NCI-H446 treated with DMSO at 0.1 percent for 48 hours (cell line): ENCODE measurements around the gene NOL12.
"Not testable (repeated sequence)": the region's sequence is repeated elsewhere in the genome, so short reads cannot be mapped to it uniquely, and the experiment has no call there.

Experiments
- DNase-seq: peaks from one replicate; lab custom pipeline; 2025; lab: John Stamatoyannopoulos, UW

NOL12 gene, protein sequence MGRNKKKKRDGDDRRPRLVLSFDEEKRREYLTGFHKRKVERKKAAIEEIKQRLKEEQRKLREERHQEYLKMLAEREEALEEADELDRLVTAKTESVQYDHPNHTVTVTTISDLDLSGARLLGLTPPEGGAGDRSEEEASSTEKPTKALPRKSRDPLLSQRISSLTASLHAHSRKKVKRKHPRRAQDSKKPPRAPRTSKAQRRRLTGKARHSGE

DNA sequence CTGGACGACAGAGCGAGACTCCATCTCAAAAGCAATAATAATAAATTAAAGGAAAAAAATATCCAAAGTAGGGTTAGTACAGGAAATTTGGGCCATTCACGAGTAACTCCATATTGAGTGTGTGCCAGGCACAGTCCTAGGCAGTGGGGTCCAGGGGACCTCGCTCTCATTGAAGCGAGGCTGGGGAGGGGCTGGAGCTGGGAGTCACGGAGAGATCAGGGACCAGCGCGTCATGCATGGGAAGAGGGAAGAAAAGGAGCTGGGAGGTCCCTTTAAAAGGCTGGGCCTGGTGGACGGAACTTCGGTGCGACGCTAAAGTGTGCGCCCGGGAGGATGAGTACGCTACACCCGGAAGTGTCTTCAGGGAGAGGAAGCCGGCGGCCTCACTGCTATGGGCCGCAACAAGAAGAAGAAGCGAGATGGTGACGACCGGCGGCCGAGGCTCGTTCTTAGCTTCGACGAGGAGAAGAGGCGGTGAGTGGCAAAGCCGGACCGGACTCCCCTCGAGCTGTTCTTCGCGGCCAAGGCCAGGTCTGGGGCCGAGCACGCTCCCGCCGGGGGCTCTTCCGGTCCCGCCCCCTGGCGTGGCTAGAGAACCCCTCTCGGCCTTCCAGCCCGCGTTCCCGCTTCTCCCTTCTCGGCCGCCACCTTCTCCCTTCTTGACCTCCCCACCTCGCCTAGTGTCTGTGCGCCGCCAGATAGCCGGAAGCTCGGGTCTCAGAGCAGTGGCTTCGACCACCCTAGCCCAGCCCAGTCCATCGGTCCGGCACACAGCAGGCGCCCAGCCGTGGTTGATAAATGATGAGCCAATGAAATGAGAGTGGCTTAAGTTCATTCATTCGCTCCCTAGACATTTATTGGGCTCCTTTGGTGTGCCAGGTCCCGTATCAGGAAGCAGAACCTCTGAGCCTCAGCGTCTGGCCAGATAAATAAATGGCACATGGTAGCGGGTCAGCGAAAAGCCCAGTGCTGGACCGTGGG lies at the start of gene NOL12:
Gene NOL12 (plus strand): TSS at position 342 of the 981 bp plus-strand sequence. CDS start 50 bp downstream, at position 392.
- DNase-seq: peak; percentile 70

DNA sequence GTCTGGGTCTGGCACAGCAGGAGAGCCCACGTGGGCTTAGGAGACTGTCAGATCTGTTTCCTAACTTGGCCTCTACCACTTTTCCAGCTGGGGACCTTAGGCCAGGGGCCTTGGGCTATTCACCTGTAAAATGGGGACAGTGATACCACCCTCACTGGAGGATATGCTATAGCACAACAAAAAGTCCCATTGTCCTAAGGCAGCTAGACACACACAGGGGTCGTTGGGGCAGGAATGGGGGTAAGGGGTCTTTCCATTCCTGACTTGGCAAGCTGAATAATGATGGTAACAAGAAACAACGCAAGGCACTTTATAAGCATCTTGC lies 49.2 kb upstream of the NOL12 start:
- DNase-seq: no peak

DNA sequence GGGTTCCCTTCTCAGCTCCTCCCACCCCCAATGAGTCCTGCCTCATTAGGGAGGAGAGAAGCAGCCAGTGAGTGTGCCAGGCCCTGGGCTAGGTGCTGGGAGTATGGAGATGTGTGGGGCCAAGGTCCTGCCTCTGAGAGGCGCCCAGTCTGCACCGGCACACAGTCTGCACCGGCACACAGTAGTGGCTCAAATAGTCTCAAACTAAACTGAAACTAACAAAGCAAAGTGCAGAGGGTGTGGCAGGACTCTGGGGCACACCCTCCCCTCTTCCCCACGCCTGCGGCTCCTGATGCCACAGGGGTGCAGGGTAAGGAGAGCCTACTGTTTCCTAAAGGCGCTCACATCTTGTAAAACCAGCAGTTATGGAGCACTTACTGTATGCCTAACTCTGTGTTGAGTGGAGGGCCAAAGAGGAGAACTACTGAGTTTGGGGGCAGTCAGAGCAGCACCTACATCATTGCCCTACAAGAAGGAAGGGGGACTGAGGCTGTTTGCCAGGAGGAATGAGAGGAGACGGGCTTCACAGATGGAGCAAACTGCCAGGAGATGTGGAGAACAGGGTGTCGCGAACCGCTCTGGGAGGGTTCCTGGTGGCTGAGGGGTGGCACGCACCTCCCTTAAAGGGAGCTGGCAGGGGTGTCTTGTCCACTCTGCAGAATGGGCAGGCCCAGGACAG lies 47.6 kb upstream of the NOL12 start:
- DNase-seq: no peak

DNA sequence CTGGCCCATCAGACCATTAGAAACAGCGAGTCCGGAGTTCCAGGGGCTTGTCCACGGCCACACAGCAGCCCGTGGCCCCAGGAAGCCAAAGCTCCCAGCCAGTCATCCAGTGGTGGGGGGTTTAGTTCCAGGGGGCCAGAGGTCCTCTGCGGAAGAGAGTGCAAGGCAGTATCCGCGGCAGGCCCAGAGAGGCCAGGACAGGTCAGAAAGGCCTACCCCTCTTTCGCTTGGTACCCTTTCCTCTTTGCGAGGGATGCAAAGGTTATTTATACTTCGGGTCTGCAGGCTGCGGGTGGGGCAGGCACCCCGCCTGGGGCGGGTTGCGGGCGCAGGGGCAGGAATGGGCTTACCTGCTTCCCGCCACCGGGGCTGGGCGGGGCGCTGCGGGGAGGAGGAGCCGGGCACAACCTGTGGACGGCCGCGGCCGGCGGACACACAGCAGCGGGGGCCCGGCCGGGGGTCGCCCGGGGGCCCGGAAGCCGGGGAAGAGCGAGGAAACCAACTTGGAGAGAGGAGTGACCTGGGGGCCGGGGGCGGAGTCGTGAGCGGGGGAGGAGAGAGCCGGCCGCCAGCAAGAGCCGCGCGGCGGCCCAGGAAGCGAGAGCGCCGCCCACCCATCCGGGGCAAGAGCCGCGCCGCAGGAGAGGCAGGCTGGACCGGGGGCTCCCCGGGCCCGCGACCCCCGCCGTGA lies 46.9 kb upstream of the NOL12 start, which contains the start of gene SH3BP1:
Gene SH3BP1 (plus strand): TSS at position 600 of the 691 bp plus-strand sequence. CDS start 119 bp downstream, outside the sequence.
- DNase-seq: no peak

DNA sequence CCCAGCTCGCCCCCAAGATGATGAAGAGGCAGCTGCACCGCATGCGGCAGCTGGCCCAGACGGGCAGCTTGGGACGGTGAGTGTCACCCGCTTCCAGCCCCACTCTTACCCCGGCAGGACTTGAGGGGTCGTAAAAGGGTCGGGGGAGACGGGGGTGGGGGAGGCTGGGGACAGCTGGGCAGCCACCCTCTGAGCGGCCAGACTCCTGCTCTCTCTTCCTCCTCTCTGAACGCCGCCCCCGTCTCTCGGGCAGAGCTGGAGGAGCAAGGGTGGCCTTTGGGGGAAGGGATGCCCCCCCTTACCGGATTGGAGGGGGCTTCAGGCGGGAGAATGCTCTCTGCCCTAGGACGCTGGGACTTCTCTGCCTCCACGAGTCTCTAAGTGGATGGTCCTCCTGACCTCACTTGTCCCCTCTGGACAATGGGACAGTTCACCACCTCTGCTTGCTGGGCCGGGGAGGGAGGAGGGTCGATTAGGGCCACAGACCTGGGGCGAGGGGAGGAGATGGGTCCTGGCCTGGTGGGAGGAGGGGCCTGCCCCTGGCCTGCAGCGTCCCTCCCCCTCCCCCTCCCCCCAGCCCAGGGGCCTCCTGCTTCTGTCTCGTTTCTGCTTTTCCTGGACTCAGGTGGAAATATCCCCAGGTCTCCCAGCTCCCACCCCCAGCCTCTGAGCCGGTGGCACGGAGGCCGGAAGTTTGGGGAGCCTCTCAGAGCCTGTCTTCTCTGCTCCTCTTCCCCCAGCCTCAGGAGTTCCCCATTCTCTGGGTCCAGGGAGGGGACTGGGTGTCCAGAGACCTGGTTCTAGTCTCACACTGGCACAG lies 46.2 kb upstream of the NOL12 start:
- DNase-seq: no peak

DNA sequence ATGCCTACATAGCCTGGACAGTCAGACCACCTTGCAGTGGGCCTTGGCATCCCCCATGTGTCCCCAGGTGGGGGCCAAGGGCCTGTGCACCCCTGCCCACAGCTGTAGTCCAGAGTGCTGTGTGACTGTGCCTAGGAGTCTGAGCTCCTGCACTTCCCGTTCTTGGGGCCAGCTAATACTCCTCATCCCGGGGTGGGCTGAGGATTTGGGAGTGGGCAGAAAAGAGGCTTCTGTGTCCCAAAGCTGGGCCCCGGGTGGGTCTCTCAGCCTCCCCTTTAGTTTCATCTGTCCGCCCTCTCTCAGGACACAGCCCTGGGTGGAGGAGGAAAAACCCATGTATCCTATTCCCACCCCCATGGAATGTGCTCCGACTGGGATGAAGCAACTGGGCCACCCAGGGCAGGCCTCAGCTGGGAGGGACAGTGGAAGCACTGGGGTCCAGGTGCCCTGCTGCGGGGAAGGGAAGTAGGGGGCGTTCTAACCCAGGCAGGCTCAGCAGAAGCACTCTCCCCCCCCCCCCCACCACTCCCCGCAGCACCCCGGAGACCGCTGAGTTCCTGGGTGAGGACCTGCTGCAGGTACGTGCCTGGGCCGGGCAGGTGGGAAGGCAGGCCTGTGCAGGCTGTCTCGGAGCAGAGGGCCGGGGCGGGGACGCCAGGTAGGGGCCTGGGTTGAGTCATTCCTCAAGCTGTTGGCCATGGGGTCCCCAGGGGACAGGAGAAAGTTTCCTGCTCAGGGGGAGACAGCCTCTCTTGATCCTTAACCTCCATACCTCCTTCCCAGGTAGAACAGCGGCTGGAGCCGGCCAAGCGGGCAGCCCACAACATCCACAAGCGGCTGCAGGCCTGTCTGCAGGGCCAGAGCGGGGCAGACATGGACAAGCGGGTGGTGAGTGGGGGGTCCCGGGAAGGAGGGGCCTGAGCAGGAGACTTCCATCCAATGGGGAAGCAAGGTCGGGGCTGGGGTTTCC lies 45.3 kb upstream of the NOL12 start:
- DNase-seq: no peak

DNA sequence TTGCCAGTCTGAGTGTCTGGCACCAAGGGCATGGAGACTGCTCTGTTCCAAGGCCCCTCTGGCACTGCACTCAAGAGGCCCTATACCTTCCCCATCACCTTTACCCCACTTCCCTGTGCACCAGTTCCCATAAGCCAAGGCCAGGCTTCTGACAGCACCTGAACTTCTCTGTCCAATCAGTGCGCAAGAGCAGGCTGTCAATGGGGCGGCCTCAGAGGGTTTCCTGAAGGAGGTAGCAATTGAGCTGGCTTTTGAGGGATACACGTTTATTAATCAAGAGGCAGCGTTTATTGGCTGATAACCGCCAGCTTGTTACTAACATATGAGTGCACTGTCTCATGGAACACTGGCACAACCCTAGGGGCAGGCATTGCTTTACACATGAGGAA lies 44.6 kb upstream of the NOL12 start:
- no peak for DNase-seq

DNA sequence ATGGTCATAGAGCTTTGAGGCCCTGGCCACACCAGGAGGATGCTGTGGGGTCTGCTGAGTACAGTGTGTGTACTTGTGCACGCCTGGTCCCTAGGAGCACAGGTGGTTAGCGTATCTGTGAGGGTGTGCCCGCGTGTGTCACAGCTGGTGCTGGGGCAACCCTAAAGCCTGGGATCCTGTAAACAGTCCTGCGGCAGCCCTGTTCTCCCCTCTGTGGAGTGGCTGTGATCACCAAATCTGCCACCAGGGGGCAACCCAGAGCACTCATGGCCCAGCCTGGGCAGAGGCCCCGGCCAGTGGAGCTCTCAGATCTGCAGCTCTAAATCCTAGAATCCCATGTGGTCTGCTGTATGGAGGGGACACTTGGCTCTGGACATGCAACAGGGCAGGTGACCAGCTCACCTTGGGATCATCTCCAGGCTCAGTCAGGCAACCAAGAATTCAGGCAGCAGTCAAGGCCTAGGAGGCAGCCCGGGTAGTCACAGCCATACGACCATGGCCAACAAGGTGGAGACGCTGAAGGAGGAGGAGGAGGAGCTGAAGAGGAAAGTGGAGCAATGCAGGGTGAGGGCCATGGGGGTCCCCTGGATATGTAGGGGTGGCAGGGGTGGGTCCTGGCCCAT lies 42.8 kb upstream of the NOL12 start:
- peak; percentile 10 for DNase-seq

DNA sequence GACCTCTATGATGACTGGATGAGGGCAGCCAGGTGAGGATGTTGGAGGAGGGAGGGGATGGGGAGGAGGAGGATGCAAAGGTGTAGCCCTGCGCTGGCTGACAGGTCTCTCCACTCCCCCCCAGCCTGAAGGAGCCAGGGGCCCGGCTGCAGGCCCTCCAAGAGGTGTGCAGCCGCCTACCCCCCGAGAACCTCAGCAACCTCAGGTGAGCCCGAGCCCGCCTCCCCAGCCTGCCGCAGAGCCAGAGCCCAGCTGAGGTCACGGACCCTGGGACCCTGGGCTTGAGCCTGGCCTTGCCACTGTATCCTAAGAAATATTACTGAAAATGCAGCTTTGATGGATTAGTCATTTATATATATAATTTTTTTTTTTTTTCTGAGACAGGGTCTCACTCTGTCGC lies 38.8 kb upstream of the NOL12 start:
- DNase-seq: no peak

DNA sequence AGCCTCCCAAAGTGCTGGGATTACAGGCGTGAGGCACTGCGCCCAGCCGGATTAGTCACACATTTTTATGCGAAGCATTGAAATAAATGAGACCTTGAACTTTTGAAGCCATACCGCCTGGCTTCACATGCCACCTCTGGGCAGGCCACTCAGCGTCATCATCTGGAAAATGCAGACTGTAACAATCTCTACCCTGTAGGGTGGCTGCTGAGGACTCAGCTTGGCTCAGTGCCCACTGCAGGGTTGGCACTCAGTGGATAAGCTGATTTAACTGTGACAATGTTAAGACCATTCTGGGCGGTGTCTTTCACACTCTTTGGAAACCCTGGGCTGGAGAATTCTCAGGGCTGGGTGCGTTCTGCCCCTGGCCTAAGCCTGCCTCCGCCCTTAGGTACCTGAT lies 38.2 kb upstream of the NOL12 start:
- DNase-seq: no peak

DNA sequence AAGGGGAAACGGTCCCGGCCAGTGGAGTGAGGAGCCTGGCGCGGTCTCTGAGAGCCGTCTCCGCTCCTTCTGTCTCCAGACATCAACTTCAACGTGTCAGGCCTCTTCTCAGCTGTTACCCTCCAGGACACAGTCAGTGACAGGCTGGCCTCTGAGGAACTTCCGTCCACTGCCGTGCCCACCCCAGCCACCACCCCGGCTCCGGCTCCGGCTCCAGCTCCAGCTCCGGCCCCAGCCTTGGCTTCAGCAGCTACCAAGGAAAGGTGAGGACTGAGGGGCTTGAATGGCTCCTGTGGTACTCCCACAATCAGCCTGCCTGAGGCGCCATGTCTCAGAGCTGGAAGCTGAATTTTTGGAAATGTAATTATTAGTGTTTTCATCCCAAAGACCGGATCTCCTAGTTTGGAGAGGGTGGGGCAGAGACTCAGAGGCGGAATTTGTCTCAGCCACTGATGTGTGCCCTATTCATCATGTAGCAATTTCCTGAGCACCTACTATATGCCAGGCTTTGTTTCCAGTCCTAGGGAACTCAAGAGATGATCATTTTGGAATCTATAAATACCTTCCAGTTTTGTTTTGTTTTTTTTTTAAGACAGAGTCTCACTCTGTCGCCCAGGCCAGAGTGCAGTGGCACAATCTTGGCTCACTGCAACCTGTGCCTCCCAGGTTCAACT lies 35.5 kb upstream of the NOL12 start:
- DNase-seq: no peak

DNA sequence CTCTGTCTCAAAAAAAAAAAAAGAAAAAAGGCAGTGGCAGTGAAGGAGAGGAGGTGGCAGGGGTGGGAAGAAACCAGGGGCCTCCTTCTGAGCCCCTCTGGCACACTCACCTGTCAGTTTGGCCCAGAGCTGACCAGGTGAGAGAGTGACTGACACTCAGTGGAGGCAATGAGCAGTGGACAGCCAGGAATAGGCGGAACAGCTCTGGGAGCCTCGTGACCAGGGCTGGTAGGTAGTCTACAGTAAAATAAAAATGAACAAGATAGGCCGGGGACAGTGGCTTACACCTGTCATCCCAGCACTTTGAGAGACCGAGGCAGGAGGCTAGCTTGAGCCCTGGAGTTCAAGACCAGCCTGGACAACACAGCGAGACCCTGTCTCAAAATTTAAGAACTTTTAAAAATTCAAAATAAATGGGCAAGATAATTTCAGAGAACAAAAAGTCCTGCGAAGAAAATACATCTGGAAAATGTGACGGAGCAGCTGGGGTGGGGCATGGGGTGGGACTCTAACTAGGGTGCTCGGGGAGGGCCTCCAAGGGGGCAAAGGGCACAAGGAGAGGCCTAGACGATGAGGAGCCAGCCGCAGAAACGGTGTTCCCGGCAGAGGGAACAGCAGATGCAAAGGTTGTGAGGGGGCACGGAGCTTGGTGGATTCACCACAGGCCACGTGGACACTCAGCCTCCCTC lies 31.4 kb upstream of the NOL12 start:
- no peak for DNase-seq

DNA sequence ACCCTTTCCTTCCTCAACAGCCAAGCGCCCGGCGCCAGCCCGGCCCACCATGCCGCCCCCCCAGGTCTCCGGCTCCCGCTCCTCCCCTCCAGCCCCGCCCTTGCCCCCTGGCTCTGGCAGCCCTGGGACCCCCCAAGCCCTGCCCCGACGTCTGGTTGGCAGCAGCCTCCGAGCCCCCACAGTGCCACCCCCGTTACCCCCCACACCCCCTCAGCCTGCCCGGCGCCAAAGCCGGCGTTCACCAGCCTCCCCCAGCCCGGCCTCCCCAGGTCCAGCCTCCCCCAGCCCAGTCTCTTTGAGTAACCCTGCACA lies 30.9 kb upstream of the NOL12 start:
- no peak for DNase-seq

DNA sequence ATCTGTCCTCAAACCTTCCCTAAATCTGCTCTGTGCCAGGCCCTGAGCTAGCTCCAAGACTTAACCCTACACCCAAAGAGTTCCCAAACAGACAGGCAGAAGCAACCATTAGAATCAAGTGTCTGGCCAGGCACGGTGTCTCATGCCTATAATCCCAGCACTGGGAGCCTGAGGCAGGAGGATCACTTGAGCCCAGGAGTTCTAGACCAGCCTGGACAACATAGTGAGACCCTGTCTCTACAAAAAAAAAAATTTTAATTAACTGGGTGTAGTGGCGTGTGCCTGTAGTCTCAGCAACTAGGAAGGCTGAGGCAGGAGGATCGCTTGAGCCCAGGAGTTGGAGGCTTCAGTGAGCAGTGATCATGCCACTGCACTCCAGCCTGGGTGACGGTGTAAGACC lies 29.6 kb upstream of the NOL12 start:
- not testable (repeated sequence) for DNase-seq

DNA sequence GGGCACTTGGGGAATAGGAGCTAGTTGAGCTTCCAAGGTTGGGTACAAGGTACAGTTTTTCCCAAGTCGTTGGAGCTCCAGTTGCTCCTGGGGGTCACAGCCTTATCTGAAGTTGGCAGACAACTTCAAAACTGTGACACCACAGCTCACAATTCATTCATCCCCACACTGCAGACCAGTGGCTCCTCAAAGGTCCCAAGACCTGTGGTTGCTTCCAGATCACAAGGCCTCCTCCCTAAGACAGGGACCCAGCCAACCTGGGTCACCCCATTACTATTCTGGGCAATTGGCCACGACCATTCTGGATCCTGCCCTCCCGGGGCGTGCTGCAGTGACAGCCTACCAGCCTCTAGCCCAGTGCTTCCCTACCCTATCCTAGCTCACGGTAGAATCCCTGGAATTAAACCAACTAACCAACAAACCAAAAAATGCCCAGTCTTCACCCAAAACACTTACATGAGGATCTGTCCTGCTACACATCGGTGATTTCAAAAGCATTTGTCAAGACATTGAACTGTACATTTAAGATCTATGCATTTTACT lies 28.5 kb upstream of the NOL12 start:
- no peak for DNase-seq

DNA sequence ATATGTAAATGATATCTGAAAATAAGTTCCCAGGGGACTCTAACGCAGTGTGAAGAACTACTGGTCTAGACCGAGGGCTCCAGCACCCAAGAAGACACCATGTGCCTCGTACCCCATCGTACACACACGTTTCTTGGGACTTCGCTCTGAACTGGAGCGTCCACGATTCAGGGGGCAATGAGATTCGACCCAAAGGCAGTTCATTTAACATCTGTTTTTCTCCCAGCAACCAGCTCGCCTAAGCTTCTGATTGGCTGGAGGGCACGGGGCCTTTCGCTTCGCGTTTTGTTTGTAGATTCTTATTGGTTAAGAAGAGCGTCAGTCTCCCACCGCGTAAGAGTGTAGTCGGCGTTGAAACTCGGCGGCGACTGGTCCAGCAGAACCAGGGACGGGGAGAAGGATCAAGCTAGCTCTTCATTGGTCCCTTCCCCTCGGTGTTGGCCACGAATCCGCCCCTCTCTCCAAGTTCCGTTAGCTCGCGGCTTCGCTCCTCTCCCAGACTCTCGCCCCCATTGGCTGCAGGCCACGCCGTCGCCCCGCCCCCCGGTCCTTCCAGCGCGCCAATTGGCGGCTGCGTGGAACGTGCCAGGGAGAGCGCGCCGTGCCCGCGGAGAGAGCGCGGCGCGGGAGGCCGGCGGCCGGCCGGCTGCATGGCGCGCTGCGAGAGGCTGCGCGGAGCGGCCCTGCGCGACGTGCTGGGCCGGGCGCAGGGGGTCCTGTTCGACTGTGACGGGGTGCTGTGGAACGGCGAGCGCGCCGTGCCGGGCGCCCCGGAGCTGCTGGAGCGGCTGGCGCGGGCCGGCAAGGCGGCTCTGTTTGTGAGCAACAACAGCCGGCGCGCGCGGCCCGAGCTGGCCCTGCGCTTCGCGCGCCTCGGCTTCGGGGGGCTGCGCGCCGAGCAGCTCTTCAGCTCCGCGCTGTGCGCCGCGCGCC lies 27.7 kb upstream of the NOL12 start, which contains the start of gene PDXP:
Gene PDXP (plus strand): TSS at position 591 of the 933 bp plus-strand sequence. CDS start 60 bp downstream, at position 651.
- DNase-seq: peak; percentile 100
